Ramos (cell line): ENCODE data around the gene ZDHHC19.
"Not testable (repeated sequence)": the region's sequence is repeated elsewhere in the genome, so short reads cannot be mapped to it uniquely, and the experiment has no call there.

Experiments
- in situ Hi-C: fragments of 300-500 bp; cut with MboI; formaldehyde crosslinking; loops from one replicate; pipeline ENCODE4 v1.14.3; 2022; ENCODE audit warnings: low sequenced_read_pairs; ENCODE audit not compliant: unreplicated experiment

Gene ZDHHC19

GRCh38 chr3:196184169-196184432 lies 27.1 kb downstream of the ZDHHC19 start:
- in situ Hi-C loops: not testable (repeated sequence)

- in situ Hi-C loops: no loop called here
Observed at GRCh38 chr3:196181127-196181546, 30.1 kb downstream of the ZDHHC19 start.

DNA sequence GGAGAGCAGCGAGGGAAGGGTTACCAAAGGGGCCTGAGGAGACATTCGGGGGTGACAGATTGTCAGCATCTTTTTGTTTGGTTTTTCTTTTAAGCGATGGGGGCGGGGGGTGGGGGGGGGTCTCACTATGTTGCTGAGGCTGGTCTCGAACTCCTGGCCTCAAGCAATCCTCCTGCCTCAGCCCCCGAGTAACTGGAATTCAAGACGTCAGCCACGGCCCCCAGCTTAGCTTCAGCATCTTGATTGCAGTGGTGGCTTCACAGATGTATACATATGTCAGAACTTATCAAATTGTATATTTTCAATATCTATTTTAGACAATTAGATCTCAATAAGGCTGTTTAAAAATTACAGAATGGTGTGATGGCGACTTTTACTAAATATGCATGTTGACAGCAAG lies 30.9 kb downstream of the ZDHHC19 start:
- in situ Hi-C loops: no loop called here

DNA sequence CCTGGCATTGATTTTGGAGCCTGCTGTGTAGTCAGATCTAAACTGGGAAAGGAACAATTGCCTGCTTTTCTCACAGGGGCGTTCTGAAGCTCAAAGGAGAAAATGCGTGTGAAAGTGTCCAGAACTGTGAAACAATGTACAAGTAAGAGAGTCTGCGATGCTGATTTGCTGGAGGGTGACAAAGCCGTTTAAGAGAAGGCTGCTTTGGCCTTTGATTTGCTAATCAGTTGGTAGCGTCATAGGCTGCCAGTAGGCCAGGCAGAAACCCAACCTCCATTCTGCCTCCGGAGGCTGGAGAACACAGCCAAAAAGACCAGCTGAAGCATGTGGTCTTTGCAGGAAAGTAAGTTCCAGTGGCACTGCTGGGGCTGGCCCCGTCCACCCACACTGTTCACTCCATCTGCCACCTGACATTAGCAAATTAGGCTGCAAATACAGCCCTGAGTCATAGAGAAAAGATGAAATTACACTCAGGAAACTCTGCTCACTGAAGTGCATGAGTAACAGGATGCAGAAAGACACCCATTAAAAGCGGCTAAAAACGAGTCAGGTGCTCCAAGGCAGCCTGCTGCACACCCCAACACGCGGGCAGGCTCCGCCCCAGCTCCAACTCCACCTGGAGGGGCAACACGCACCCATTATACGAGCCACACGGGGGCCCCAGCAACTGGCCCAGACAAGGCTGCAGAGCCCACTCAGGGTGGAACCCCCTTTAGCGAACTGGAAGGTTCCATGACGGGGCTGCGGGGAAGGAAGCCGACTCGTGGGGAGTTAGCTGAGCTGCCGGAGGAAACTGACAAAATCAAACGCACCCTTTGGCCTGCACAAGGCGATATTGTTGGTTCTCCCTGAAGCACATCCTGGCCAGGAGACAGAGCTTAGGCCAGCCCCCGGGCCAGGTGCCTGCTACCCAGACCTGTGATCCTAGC lies 31.6 kb downstream of the ZDHHC19 start:
- in situ Hi-C loops: no loop called here

DNA sequence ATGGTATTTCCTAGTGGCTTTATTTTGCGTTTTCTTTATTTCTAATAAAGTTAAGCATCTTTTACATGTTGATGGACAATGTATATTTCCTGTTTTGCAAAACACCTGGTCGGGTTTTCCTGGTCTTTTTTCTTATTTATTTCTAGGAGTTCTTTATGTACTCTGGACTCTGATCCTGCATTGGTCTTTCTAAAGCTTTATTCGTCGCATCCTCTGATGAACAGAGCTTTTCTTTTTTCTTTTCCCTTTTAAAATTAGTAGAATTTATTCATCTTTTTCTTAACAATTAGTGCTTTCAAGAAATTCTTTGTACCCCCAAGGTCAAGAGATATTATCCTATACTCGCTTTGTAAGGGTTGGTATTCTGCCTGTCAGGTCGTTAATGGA lies 32.2 kb downstream of the ZDHHC19 start:
- in situ Hi-C loops: no loop called here

DNA sequence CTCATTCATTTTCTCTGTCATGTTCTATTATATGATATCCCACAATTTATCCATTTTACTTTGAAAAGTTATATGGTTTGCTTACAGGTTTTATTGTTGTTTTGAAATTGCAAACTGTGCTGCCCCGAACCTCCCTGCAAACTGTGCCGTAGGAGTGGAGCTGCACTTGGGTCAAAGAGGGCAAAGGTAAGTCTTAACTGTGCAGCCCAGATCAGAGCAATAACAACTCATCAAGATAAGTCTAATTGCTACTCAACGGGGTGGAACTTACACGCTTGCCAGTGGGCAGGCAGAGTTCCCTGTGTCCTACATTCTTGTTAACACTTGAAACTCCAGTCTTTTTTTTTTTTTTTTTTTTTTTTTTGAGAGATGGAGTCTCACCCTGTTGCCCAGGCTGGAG lies 33.2 kb downstream of the ZDHHC19 start:
- in situ Hi-C loops: no loop called here

DNA sequence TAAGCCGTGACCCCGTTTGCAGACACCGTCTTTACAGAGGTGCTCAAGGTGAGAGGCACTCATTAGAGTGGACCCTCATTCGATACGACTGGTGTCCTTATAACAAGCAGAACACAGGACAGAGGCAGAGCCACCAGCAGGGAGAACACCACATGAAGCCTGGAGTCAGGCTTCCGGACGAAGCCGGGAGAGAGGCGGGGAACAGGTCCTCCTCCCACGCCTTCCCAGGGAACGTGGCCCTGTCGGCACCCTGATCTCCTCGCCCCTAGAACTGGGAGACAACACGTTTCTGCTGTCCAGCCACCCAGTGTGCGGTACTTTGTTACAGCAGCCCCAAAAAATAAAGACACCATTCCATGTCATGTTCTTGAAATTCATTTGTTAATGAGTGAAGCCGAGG lies 33.6 kb downstream of the ZDHHC19 start:
- in situ Hi-C loops: no loop called here

- in situ Hi-C loops: no loop called here
Observed at GRCh38 chr3:196175722-196176121, 35.5 kb downstream of the ZDHHC19 start.

DNA sequence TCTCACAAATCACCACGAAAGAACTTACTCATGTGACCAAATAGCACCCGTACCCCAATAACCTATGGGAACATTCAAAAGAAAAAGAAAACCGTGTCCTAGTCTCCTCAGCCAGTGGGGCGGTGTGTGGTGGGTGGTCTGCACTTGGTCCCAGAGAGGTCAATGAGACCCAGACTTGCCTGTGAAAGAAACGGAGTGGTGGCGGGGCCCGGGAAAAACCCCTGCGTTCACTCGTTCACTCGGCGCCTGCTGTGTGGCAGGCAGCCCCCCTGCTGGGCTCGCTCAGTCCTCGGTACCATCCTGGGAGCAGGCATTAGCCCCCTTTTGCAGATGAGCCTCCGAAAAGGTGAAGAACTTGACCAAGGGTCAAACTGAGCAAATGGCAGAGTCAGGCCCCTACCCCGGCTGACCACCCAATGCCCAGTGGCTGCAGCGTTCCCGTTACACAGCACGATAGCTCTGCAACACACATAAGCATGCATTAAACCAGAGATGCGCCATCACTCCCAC lies 36.0 kb downstream of the ZDHHC19 start:
- in situ Hi-C loops: no loop called here

DNA sequence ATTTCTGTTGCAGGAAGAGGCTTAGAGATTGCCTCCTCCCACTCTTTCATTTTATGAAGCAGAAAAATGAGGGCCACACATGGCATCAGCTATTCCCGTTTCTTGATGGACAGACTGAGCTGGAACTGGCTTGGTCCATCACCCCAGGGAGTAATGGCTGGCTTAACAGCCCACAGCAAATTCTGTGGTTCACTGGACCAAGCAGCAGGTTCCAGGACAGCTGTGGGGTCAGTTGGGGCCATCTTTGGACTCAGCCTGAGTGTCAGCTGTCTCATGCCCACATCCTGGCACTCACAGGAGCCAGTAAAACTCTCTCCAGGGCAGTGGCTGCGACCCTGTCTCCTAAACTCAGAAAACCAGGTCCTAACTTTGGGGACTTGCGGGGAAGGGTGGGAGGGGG lies 36.5 kb downstream of the ZDHHC19 start:
- in situ Hi-C loops: no loop called here

GRCh38 chr3:196170296-196170695 lies 40.9 kb downstream of the ZDHHC19 start:
- in situ Hi-C loops: not testable (repeated sequence)

DNA sequence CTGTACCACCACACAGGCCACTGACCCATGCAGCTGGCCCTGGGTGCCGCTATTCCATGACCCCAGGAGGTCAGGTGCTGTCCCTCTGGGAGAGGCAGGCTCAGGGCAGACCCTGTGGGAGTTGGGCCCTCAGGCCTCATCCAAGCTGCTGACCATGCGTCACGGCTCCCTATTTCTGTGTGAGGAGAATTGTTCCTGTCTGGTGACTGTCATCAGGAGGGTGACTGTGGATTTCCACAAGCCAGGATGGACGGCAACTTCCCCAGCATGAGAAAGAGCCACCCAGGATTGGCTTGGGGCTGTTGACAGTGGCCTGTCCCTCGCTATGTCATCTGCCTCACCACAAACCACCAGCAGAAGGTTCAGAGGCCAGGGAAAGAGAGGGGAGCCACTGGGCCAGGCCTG lies 41.4 kb downstream of the ZDHHC19 start:
- in situ Hi-C loops: no loop called here

GRCh38 chr3:196168808-196169391 lies 42.3 kb downstream of the ZDHHC19 start:
- in situ Hi-C loops: no loop called here

- in situ Hi-C loops: no loop called here
Observed at GRCh38 chr3:196166741-196167140, 44.5 kb downstream of the ZDHHC19 start.

- in situ Hi-C loops: no loop called here
Observed at GRCh38 chr3:196165850-196166249, 45.4 kb downstream of the ZDHHC19 start.

DNA sequence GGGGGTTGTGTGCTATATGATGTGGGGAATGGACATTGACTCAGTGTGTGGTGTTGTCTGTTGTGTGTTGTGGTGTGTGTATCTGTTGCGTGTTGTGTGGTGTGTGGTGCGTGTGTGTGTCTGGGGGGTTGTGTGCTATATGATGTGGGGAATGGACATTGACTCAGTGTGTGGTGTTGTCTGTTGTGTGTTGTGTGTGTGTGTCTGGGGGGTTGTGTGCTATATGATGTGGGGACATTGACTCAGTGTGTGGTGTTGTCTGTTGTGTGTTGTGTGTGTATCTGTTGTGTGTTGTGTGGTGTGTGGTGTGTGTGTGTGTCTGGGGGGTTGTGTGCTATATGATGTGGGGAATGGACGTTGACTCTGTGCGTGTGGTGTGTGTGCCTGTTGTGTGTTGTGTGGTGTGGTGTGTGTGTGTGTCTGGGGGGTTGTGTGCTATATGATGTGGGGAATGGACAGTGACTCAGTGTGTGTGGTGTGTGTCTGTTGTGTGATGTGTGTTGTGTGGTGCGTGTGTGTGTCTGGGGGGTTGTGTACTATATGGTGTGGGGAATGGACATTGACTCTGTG lies 46.1 kb downstream of the ZDHHC19 start:
- in situ Hi-C loops: not testable (repeated sequence)

- in situ Hi-C loops: no loop called here
Observed at GRCh38 chr3:196164576-196164975, 46.6 kb downstream of the ZDHHC19 start.

DNA sequence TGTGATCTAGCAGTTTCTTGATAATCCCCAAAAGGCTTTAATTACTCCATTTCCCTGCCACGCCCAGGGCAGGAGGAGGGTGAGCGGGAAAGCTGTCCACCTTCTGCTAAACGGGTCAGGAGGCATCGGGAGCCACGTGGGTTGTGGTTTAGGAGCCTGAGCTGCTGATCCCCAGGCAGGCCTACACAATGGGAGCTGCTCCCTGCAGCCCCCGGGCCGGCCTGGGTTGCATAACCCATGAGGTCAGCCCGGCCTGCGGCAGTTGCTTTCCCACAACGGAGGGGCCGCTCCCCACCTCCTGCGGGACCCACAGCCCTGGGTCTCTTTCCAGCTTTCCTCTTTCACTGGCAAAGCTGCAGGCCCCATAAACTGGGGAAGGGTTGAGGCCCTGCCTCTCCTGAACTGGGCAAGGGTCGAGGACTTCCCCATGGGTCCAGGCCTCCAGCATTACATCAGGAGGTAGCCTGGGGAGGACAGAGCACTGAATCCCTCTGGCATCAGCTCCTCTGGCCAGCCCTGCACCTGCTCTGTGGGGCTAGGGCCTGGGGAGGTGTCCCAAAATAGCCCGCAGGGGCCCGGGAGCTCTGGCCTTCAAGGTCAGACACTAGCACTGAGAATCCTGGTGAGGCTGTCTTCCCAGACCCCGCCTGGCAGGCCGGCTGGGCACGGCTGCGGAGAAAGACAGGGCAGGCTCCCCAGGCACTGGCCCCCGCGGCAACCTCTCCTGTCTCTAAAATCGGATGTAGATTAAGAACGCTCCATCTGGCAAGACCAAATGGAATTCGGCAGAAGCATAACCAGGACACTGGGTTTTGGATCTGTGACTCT lies 47.3 kb downstream of the ZDHHC19 start:
- in situ Hi-C loops: no loop called here

DNA sequence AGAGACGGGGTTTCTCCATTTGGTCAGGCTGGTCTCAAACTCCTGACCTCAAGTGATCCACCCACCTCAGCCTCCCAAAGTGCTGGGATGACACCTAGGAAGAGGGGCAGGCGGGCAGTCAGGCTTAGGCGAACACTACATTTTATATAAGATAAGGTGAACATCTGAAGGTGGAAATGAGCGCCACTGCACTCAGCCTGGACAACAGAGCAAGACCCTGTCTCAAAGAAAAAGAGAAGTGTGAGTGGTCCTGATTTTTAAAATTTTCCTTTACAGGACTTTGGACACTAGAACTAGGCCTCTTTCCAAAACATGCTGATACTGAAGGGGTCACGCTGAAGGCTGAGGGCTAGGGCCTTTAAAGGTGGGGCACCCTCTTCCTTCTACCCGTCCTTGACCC lies 48.0 kb downstream of the ZDHHC19 start:
- in situ Hi-C loops: no loop called here

- in situ Hi-C loops: no loop called here
Observed at GRCh38 chr3:196162679-196163078, 48.5 kb downstream of the ZDHHC19 start.
